NCI-H1048 (cell line): ENCODE results near the gene TBCD.

Source experiments
- DNase-seq: peaks from one replicate; lab custom pipeline; 2025; lab: John Stamatoyannopoulos, UW

The TBCD gene

DNA sequence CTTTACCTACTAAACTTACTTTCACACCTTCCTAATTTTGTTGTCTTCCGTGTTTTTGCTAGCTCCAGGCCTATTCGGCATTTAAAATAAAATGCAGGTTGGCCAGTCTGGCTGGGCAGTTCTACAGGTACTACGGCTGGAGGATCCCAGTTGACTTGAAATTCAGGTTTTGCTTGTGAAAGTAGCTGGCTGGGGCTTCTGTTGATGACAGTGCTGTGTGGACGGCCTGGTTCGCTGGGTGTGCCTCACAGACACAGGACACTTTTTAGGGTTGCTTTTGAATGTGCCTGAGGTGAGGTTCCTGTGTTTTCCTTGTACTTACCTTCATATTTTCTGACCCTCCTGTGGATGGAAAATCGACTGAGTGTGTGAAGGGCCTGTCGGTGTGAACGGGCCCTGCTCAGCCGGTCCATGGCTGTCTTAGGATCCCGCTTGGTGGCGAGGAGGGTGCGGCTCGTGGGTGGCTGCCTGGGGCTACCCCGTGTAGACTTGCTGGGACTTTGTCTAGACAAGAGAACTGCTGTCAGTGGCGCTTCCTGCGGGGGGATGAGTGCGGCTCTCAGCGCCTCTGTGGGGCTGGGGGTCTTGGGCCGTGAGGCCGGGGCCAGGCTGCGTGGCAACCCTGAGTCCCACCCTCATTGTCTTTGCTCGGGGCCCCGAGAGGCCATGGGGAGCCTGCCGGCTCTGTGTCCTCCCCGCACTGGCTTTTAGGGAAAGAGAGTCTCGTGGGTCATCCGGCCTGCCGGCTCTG is 106.7 kb downstream of the TBCD start:
- DNase-seq, result no peak

DNA sequence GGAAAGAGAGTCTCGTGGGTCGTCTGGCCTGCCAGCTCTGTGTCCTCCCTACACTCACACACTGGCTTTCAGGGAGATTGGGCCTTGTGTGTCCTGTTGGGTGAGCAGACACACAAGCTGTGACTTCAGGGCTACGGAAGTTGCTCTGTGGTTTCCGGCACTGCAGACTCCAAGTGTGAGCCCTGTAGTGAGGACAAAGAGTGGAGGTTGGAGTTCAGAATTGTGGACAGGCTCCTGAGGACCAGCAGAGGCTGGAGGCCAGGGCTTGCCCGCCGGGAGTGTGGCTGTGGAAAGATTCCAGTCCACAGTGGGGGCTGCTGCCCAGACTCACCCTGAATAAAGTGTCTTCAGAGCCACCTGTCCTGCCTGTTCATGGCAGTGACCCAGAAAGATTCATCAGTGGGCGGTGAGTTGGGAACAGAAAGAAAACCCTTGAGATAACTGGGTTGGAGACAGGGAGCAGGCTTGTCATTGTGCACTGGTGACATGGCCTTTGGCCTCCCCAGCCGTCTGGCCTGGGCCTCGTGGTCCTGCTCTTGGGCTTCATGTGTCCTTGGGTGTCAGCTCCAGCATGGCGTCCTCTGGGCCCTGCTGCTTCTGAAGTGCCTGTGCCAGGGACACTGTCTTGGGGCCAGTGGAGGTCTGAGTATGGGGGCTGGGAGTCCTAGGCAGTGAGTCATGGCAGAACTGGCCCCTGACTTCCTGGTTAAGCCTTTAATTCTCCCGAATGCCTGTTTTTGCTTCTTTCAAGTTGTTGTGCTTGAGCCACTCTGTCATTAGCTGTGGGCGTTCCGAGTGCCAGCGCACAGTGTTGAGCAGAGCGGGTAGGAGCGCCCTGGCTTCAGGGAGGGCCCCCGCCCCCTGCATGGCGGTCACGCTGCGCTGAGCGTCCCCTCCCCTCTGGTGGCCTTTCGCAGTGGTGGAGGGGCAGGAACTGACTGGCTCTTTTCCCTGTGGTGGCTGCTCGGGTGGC is 107.9 kb downstream of the TBCD start:
- DNase-seq, result no peak

DNA sequence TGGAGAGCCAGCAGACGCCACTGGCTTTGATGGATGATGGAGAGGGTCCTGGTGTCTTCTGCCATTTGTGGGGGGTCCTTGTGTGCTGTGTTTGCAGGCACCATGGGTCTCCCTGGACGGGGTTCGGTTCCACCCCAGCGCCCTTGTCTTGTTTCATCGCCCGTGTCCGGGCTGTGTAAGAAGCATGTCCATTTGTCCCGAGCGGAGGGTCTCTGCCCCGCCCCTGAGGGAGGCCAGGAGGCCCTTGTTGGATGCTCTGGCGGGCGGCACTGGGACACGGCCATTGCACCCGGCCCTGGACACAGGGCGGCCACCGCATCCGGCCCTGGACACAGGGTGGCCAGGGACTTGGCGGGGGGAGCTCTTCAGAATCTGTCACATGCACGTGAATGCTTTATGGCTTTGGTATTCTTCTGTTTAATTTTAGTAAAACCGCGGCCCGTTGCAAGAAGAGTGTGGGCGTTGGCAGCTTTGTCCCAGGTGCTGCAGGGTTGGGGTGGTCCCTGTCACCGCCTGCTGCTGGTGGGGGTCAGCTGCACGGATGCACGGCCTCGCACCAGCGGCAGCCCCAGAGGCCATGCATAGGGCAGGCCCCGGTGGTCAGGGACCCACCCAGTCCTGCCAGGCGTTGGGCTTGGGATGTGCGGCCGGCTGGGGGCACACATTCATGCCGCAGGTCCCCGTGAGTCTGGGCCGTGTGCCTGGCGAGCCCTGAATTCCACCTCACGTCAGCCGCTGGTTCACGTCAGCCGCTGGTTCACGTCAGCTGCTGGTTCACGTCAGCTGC is 108.9 kb downstream of the TBCD start:
- no peak for DNase-seq

DNA sequence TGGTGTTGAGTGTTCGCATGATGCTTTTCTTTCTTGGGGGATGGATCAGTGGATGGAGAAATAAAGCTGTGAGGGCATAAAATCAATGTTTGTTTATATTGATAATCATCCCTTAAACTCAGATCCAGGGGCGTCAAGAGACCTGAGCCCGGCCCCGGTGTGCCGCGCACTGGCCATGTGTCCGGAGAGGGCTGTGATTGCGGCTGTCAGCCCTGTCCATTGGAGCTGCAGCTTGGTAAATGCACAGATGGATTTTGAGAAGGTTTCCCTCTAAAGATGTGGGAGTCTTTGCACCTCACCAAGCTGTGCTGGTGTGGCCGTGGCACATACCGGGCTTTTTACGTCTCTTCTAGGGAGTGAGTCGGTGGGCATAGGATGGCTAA is 109.5 kb downstream of the TBCD start:
- DNase-seq, result no peak

DNA sequence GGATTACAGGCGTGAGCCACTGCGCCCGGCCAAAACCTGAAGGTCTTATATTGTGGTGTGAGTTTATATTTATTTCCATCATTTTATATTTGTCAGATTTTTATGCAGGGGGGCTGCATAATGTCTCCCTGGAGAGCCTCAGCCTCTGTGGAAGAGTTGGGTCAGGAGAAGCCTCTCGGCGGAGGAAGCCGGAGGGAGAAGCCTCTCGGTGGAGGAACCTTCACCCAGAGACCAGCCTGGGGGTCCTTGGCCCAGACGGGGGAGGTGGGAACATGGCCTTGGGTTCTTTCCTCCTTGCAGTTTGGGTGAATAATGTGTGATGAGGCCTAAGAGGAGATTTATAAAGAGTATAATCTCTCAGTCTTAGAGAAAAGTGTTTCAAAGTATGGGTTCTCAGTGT is 110.3 kb downstream of the TBCD start:
- no peak for DNase-seq

DNA sequence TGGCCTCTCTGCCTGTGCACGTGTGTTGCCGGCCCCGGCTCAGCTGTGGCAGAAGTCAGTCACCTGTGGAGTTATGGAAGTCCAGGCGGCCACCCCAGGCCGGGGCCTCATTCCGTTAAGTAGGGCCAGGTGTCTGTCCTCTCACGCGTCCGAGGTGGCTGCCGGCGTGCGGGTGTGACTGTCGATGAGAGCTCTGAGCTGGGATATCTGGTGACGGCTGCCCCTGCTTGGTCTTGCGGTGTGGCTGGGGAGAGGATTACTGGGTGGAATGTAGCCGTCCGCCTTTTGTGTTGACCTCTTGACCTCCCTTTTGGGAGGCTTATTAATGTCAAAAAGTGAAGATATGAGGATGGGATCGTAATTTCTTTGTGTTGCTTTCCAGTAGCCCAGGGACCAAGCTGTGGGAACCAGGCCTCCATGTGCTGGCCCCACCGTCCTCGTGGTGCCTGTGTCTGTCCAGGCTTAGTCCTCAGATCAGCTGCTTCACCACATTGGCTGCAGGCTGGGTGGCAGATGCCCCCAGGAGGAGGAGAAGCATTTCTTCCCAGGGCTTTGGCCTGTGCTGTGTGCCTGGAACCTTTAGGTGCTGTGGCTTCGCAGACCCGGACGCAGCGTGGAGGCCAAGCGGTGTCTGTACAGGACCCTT is 111.0 kb downstream of the TBCD start:
- no peak for DNase-seq

DNA sequence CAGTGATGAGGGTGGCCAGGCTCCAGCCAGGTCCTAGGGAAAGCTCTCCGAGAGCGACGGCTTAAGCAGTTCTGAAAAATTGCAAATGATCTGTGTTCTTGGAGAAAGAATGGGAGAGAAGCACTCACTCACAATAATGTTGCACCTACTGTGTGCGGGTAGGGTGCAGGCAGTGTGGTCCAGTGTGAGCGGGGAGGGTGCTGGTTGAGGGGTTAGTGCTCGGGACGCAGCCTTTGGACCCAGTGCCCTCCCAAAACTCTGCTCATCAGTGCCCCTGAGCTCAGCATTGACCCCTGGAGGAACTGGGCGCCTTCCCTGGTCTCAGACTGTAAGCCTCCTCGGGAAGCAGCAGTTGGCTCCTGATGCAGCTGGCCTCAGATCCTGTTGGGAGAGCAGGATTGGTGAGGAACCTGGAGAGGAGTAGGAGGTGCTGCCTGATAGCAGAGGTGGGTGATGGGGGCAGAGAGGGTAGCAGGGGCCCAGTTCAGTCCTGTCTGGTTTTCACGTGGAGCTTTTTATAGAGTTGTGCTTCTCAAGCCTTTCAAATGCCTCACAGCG is 111.6 kb downstream of the TBCD start:
- no peak for DNase-seq

DNA sequence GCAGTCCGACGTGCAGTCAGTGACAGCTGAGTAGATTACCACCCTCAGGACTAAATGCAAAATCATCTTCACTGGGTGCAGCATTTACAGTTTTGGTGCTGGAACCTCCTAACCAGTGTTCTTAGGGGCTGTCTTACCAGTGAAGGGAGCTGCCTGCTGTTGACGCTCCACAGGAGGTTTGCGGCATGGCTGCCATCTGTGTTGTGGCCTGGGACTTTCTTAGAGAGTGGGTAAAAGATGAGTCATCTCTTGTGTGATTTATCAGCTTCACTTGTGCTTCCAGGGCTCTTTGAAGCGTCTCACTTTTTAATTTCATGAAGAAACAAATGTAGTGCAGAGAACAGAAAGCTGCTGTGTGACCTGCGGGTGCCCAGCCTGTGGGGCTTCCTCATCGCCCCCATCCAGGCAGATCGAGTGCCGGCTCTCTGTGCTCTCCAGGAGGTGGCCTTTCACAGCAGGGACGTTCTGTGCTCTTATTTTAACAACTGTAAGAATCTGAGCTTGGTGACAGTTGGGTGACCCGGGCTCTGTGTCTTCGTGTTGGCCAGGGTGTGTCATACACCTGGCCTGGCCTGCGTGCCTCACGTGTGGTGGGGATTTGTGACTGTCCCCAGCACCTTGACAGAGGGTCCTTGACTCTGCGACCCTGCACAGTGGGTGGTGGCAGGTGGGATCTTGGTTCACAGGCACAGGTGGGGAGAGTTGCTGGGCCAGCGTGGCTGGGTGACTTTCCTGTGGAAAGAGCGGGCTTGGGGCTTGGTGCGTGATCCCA is 112.3 kb downstream of the TBCD start:
- no peak for DNase-seq

DNA sequence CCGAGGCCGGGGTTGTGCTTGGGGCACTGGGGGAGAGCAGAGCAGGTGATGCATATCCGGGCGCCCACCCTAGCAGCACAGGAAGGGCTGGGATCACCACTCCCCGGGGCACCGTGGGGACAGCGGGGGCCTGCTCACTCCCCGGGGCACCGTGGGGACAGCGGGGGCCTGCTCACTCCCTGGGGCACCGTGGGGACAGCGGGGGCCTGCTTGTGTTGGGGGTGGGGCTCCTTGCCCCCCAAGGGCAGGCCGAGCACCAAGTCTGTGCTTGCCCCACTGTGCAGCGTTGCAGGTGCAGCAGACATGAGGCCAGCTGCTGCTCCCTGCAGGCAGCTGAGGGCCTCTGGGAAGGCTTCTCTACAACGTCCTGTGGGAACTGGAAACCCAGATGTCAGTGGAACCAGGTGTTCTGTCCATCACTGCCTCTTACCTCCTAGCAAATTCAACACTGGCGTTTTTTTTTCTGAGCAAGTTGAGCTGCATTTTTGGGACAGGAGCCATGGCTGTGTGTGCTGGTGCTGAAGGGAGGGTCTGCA is 112.9 kb downstream of the TBCD start:
- no peak for DNase-seq

DNA sequence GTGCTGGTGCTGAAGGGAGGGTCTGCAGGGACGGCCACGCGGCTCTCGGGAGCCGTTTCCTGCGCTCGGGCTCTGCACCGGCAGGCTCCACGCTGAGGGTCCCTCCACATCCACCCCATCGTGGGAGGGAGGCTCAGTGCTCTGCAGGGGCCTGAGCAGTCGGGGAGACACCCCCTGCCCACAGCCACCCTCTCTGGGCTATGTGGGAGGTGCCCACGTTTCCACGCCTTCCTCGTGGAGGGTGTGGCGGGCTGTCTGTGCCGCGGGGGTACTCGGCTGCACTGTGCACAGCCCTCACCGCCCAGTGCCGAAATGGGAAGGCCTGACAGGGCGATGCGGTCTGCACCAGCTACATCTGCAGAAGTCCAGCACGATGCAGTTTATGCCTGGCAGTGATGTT is 113.4 kb downstream of the TBCD start:
- no peak for DNase-seq

DNA sequence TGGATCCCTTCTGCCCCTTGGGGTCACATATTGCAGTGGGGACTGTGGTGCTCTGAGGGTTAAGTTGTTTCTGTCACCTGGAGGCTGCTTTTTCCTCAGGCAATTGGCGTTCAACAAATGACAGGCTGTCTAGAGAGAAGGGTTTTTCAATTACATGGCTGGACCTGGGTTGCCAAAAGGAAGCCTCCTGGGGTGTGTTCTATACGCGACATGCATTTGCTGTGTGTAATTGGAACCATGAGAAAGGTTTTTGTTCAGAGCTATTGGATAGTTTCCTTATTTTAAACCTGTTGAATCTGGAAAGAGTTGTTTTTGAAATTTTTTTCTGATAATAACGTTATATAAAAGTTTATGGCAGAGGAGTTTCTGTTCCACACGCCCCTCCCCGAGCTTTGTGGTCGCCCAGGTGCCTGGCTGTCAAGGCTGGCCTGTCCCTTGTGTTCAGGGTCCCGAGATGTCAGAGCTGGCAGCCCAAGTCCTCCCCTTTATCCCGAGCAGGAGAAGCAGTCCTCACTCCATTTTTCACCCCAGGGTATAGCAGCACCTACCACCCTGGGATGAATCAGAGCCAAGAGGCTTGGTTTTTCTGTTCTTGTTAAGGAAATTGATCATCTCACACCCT is 114.0 kb downstream of the TBCD start:
- DNase-seq, result no peak

DNA sequence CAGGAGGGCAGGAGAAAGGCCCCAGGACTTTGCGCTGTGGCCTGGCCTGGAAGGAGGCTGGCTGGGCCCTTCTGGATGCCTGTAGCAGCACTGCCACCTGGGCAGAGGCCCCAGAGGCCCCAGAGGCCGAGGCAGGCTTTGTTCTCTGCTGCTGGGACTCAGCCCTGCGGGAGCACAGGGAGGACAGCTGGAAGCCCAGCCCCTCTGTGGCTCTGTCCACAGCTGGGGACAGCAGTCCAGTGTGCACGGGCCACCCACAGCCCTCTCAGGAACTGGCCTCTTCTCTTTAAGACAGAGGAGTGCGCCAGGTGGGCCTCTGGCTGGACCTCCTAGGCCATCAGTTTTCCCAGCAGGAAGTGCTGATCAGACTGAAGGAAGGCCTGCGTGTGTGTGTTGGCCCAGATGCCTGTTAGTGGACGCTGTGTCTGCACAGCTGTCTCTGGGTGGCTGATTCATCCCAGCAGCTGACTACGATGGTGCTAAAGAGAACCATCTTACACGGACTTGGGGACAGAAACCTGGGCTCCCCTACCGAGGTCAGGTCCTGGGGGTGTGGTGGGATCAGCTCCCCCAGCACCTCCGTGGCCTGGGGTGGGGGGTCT is 114.8 kb downstream of the TBCD start:
- no peak for DNase-seq

DNA sequence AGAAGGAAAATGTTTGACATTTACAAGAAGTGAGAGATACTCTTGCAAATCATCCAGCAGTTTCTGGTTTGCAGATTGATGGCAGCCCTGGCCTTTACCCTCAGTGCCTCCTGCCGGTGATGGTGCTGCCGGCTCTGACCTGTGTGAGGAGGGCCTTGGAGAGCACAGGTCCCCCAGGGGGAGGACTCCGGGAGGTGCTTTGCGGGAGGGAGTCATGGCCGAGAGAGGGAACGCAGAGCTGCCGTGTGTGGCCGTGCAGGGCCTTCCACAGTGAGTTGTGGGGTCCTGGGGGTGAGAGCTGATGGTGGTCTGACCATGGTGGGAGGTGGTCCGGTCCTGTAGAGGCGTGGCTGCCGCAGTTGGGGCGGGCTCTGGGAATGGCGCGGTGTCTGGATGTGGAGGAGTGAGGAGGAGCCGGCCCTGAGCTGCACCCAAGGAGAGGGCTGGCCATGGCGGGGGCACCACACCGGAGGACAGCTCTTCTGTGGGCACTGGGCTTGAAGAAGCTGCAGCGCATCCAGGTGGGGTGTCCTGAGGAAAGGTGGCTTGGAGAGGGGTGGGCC is 116.0 kb downstream of the TBCD start:
- DNase-seq, result no peak

DNA sequence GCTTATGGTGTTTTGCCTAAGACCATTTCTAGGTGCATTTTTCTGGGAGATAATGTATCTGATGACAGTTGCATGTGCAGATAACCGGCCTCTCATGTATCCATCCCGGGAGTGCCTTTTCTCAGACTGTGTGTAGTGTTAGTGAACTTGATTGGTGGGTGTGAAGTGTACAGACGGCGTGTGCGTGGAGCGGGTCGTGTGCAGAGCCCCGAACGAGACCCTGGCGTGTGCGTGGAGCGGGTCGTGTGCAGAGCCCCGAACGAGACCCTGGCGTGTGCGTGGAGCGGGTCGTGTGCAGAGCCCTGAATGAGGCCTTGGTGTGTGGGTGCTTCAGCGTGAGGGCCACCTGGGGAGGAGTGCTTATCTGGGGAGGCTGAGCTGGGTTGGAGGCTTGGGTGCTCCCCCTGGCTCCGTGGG is 116.9 kb downstream of the TBCD start:
- DNase-seq, result no peak

DNA sequence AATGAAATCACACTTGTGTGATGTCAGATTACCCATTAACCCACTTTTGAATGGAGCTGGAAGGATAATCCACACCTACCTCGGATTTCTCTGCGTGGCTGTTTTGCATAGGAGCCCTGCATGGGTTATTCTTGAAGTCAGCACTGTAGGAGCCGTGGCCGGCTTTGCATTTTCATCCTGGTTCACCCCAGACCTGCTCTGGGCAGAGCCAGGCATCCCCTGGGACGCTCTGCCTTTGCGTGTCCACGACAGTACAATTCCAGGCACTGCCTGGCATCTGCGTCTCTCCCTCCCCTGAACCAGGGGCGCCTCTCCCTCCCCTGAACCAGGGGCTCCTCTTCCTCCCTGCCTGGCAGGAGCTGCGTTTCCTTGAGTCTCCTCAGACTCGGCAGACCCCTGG is 117.7 kb downstream of the TBCD start:
- DNase-seq, result no peak

DNA sequence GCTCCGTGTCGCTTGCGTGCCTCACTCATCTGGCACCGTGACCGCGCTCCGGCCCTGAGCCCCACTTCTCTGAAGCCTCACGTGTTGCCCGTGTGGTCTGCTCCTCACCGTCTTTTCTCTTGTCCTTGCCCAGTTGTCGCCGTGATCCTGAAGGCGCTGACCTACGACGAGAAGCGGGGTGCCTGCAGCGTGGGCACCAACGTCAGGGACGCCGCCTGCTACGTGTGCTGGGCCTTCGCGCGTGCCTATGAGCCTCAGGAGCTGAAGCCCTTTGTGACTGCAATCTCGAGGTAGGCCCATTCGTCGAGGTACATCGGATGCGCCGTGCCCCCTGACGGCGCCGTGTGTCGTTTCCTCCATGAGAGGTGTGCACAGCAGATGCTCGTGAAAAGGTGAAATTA is 118.2 kb downstream of the TBCD start:
- DNase-seq, result no peak

DNA sequence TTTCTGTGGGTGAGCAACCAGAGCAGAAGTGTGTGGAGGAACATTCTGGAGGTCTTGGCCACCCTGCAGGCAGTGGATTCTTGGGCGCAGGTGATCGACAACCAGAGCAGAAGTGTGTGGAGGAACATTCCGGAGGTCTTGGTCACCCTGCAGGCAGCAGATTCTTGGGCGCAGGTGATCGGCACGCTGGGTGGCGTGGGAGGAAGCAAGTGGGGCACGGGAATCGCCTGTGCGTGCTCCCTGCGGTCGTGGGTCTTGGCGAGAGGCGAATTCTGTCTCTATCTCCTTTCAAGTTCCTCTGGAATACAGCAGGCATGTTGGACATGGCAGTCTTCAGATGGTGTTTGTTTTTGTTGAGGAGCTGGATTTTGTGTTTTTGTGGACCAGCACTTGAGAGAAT is 118.7 kb downstream of the TBCD start:
- no peak for DNase-seq

DNA sequence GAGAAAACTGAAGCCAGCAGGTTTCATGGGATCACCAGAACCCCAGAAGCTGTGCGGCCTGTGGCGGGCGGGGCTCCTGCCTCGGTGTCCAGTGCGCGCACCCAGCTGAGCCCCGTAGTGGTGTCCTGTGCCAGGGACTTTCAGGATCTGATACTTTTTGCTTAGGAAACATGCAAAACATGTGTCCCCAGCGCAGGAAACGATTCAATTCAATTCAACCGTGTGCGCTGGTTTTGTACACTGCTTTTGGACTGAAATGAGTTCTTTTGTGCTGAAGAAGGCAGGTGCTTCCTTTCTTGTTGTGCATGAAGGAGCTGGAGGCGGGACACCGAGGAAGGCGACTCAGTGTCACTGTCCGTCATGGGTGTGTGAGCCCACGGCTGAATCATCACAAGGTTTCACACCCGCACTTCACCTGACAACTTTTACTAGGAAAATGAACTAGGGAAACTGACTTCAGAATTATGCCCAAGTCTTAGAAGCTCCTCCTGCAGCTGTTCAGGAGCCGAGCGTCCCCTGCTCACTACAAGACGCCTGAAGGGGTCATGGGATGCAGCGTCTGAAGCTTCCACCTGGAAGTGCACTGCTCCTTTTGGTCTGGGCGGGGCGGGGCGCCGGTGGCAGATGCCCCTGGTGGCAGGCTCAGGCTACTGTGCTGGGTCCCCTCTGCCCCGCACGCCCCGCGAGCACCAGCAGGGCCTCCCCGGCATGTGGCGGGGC is 119.4 kb downstream of the TBCD start:
- DNase-seq, result no peak
